Measurements from ENCODE around the gene EXOC3L2.

EXOC3L2 gene

GRCh38 chr19:45179072-45179891 is 65.9 kb downstream of the EXOC3L2 start:
- DNase-seq, result no peak

GRCh38 chr19:45178262-45179071 is 66.7 kb downstream of the EXOC3L2 start, which contains the start of gene BLOC1S3:
Gene BLOC1S3, plus strand, starts transcription at chr19:45178784. Its CDS starts 513 bp downstream, at chr19:45179297.
- peak; percentile 100 for DNase-seq

GRCh38 chr19:45177817-45178261 is 67.4 kb downstream of the EXOC3L2 start, which contains the start of gene TRAPPC6A:
Gene TRAPPC6A, minus strand, starts transcription at chr19:45178237. Its CDS starts 19 bp downstream, at chr19:45178218.
- no peak for DNase-seq

GRCh38 chr19:45175515-45176345 is 69.5 kb downstream of the EXOC3L2 start:
- DNase-seq, result no peak

- DNase-seq, result no peak
Measured at GRCh38 chr19:45173816-45174215, 71.4 kb downstream of the EXOC3L2 start.

GRCh38 chr19:45172611-45173208 is 72.5 kb downstream of the EXOC3L2 start:
- DNase-seq, result no peak

GRCh38 chr19:45172173-45172572 is 73.0 kb downstream of the EXOC3L2 start:
- DNase-seq, result no peak

- no peak for DNase-seq
Measured at GRCh38 chr19:45171211-45171623, 74.0 kb downstream of the EXOC3L2 start.

- DNase-seq, result no peak
Measured at GRCh38 chr19:45170146-45171106, 74.8 kb downstream of the EXOC3L2 start.

GRCh38 chr19:45169602-45170001 is 75.6 kb downstream of the EXOC3L2 start:
- DNase-seq, result no peak

- DNase-seq, result no peak
Measured at GRCh38 chr19:45168767-45169351, 76.3 kb downstream of the EXOC3L2 start.

- peak; percentile 55 for DNase-seq
Measured at GRCh38 chr19:45166723-45167252, 78.4 kb downstream of the EXOC3L2 start.

- peak; percentile 45 for DNase-seq
Measured at GRCh38 chr19:45164577-45165335, 80.5 kb downstream of the EXOC3L2 start.

- no peak for DNase-seq
Measured at GRCh38 chr19:45163751-45164460, 81.3 kb downstream of the EXOC3L2 start.

- no peak for DNase-seq
Measured at GRCh38 chr19:45163156-45163555, 82.1 kb downstream of the EXOC3L2 start.

- DNase-seq, result no peak
Measured at GRCh38 chr19:45162608-45163143, 82.5 kb downstream of the EXOC3L2 start.

Measured in eye (tissue), 1 donor.